Central memory CD4-positive, alpha-beta T cell (primary cell): ENCODE results near the gene ZNF22.
"Not testable (repeated sequence)": the region's sequence is repeated elsewhere in the genome, so short reads cannot be mapped to it uniquely, and the experiment has no call there.

ENCODE experiments used
- DNase-seq: peaks from one replicate; pipeline ENCODE4 v3.0.0; 2022

Gene ZNF22

DNA sequence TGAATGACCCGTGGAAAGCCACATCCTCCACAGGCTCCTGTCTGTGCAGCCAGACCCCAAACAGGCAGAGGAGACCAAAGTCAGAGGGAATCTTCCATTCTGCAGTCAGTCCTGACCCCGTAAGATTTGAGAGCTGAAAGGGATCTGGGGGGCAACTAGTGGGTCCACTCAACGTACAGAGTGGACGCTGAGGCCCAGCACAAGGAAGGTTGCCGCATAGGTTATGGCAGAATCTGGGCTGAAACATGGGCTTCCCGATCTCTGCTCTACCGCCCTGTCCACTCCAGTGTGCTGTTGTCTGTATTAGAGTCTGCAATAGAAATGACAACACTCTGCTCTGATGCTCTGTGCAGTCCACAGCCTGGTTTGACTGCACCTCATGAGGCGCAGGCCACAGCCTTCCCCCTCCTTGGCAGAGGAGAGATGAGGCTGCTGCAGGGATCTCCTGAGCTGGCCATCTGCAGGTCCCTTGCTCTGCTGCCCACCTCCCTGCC is 7.9 kb upstream of the ZNF22 start:
- DNase-seq = no peak

DNA sequence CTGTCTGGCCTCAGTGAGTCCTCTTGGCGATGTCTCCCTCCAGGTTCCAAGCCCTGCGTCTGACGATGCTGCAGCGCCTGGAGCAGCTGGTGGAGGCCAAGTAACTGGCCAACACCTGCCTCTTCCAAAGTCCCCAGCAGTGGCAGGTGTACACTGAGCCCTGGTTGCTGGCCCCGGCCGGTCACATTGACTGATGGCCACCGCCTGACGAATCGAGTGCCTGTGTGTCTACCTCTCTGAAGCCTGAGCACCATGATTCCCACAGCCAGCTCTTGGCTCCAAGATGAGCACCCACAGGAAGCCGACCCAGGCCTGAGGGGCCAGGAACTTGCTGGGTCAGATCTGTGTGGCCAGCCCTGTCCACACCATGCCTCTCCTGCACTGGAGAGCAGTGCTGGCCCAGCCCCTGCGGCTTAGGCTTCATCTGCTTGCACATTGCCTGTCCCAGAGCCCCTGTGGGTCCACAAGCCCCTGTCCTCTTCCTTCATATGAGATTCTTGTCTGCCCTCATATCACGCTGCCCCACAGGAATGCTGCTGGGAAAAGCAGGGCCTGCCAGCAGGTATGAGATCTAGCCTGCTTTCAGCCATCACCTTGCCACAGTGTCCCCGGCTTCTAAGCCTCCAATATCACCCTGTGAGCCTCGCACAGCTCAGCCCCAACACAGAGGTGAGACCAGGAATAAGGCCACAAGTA is 7.3 kb upstream of the ZNF22 start:
- DNase-seq = no peak

DNA sequence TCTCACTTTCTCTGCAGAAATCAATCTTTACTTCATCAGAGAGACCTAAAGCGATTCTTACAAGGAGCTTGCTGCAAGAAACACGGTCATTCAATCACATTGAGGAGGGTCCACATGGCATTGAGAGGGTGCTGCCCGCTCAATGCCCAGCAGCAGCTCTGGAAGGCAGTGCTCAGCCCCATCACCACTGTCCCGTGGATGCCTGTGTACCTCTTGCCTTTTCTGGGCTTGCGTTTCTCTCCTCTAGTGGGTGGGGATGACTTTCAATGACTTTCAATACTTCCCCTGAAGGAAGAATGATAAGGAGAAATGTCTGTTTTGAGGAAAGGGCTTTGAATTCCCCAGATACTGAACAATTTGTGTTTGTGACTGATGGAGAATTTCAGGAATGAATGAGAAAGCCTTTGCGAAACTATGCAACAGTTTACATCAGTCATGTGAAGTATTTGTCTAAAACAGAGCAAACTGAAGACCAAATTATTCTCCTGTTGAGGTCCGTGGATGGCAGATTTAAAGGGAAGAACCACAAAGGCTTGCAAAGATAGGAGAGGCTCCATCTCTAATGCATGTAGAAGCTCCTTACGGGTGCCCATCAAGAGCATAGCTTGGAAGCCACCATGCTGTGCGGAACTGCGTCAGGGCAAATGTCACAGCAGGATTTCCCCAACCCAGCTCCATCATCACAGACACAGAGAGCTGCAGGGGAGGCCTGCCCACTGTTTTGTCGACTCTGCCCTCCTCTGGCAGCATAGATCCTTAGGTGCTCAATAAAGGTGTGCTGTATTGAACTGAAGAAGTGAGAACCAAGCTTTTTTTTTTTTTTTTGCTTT is 6.6 kb upstream of the ZNF22 start:
- DNase-seq = no peak

DNA sequence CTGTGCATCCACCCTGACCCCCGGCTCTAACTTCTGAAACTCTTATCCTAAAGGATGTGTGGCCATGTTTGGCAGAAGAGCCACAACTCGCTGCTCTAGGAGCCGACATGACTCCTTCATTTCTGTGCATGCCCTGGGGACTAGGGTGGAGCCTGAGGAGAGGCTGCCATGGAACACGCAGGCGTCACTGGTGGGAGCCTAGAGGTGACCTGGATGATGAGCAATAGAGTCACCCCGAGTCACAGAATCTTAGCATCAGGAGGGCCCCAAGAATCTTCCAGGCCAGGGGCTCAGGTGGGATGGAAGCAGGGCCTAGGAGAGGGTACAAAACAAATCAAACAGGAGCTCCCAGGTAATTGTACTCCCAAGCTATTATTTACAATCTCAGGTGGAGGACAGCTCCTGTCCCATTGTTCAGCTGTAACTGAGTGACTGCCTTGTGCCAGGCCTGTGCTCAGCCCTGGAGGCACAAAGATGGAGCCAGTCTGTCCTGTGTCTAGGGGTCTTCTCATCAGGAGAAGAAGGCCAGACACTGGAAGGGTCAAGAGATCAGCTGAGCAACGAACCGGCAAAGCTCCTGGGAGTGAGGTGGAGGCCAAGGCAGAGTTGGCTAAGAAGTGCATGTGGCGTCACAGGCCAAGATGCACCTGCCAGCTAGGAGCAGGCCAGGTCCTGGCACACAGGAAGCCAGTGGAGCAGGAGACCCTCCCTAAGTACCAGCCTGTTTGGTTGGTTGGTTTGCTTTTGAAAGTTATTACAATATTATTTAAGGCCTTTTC is 5.8 kb upstream of the ZNF22 start:
- DNase-seq = no peak

- no peak for DNase-seq
Measured at GRCh38 chr10:44995581-44995913, 5.2 kb upstream of the ZNF22 start.

- DNase-seq = no peak
Measured at GRCh38 chr10:44995914-44996669, 4.6 kb upstream of the ZNF22 start.

- DNase-seq = no peak
Measured at GRCh38 chr10:44997105-44997748, 3.5 kb upstream of the ZNF22 start.

DNA sequence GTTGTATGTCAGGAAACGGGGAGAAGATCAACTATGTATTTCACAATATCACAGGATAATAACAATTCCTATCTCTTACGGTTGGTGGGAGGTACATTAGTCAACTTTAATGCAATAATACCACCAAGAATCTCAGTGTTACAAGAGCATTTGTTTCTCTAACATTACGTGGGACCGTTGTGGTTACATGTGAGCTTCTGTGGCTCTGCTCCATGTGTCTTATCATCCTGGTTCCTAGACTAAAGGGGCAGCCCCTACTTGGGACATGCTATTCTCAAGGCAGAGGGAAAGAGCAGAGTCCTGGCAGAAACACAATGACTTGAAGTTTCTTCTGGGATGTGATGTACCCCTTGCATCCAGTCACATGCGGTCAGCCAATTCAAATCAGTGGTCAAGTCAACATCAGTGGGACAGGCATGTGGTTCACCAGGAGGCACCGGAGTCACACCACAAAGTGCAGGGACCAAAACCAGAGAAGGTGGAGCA is 2.5 kb upstream of the ZNF22 start:
- no peak for DNase-seq

- DNase-seq = no peak
Measured at GRCh38 chr10:45000138-45000751, 478 bp upstream of the ZNF22 start.

DNA sequence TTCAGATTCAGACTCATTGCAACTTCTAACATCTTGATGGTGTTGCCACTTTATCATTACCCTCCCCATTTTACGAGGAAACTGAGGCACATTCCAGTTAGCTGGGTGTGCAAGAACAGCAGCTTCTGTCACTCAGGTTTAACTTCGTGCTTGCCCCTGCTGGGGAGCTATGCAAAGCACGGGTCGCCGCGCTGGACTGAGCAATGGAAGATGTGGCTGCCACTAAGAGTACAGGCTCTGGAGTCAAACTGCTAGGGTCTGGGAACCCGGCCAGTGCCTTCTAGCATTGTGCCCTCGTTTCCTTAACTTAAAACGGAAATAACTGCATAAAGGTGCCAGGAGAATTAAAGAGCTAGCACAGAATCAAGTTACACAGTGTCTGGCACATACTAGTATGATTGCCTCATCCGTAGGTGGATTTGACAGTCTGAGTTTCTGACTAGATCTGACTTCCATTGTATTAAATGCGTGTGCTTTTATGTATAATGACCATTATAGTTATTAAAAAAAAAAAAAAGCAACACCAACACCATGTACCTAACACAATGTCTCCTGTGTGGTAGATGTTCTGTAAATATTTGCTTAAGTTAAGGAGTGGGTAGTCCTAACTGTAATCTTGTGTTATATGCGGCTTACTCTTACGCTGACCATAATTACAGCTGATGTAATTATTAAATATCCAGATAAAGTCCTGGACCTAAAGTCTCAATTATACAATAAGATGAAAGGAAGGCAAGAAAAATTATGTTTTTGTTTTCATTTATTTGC is 842 bp downstream of the ZNF22 start:
- DNase-seq = peak; percentile 29

GRCh38 chr10:45003432-45004000 is 2.8 kb downstream of the ZNF22 start:
- DNase-seq = no peak

- no peak for DNase-seq
Measured at GRCh38 chr10:45004661-45005060, 3.9 kb downstream of the ZNF22 start.

- DNase-seq = no peak
Measured at GRCh38 chr10:45005284-45005683, 4.6 kb downstream of the ZNF22 start.

- DNase-seq = no peak
Measured at GRCh38 chr10:45006276-45007030, 5.7 kb downstream of the ZNF22 start.

- DNase-seq = peak; percentile 48
Measured at GRCh38 chr10:45008524-45009161, 7.9 kb downstream of the ZNF22 start.

GRCh38 chr10:45014557-45014956 is 13.8 kb downstream of the ZNF22 start:
- not testable (repeated sequence) for DNase-seq

GRCh38 chr10:45015590-45015989 is 14.9 kb downstream of the ZNF22 start:
- DNase-seq = no peak

DNA sequence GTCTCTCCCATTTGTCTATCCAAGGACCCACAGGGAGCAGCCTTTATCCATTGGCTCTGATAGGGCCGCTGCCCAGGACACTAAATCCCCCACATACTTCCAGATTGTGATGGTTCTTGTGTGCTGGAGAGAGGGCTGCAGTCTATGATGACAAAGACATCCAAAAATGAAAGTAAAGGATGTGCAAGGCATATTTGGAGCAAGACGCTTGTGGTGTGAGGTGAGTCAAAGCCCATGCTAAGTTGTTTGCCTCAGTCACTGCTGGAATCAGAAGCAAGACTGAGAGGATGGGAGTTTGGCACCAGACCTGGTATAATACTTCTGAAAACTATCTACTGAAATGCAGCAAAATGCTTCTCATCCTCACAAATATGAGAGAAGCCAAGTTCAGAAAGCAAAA is 22.7 kb downstream of the ZNF22 start:
- no peak for DNase-seq

DNA sequence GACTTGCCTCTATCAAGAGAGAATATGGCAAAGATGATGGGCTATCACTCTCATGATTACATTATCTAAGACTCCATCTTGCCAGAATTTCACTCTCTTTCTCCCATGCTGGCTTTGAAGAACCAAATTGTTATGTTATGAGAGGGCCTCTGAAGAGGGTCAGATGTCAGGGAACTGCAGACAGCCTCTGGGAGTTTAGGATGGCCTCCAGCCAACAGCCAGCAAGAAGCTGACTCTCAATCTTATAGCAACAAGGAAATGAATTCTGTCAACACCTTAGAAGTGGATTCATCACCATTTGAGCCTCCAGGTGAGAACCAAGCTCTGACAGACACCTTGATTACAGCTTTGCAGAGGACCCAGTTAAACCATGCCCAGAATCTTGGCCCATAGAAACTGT is 33.6 kb downstream of the ZNF22 start:
- DNase-seq = no peak
